ENCODE measurements around the gene CBX4.

Gene CBX4

GRCh38 chr17:79830303-79830702 lies 8.9 kb downstream of the CBX4 start:
- in situ Hi-C loops (cut with HindIII; ENCODE audit: low sequenced_read_pairs), result no loop called here
- H3K4me3 ChIP-seq (ENCODE audit: low read depth, low read length), result no peak overlapping the region
- TF ChIP-seq, protein P1, sequence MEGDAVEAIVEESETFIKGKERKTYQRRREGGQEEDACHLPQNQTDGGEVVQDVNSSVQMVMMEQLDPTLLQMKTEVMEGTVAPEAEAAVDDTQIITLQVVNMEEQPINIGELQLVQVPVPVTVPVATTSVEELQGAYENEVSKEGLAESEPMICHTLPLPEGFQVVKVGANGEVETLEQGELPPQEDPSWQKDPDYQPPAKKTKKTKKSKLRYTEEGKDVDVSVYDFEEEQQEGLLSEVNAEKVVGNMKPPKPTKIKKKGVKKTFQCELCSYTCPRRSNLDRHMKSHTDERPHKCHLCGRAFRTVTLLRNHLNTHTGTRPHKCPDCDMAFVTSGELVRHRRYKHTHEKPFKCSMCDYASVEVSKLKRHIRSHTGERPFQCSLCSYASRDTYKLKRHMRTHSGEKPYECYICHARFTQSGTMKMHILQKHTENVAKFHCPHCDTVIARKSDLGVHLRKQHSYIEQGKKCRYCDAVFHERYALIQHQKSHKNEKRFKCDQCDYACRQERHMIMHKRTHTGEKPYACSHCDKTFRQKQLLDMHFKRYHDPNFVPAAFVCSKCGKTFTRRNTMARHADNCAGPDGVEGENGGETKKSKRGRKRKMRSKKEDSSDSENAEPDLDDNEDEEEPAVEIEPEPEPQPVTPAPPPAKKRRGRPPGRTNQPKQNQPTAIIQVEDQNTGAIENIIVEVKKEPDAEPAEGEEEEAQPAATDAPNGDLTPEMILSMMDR (IDR thresholded peaks at IDR 0.05; ENCODE audit: low read depth, low read length, missing control alignments), result no peak
- DNase-seq (ENCODE audit: low read depth), result no peak

GRCh38 chr17:79829457-79829856 lies 9.8 kb downstream of the CBX4 start:
- in situ Hi-C loops (cut with HindIII; ENCODE audit: low sequenced_read_pairs), result no loop called here
- no peak for DNase-seq (ENCODE audit: low read depth)
- H3K4me3 ChIP-seq (ENCODE audit: low read depth, low read length), result no peak overlapping the region
- TF ChIP-seq, protein P1 (IDR thresholded peaks at IDR 0.05; ENCODE audit: low read depth, low read length, missing control alignments), result no peak

- H3K4me3 ChIP-seq (ENCODE audit: low read depth, low read length), result no peak overlapping the region
- in situ Hi-C loops (cut with HindIII; ENCODE audit: low sequenced_read_pairs), result no loop called here
- TF ChIP-seq, protein P1 (IDR thresholded peaks at IDR 0.05; ENCODE audit: low read depth, low read length, missing control alignments), result no peak
- no peak for DNase-seq (ENCODE audit: low read depth)
Measured at GRCh38 chr17:79829004-79829403, 10.2 kb downstream of the CBX4 start.

- TF ChIP-seq, protein P1 (IDR thresholded peaks at IDR 0.05; ENCODE audit: low read depth, low read length, missing control alignments), result no peak
- no peak for DNase-seq (ENCODE audit: low read depth)
- in situ Hi-C loops (cut with HindIII; ENCODE audit: low sequenced_read_pairs), result no loop called here
- no peak overlapping the region for H3K4me3 ChIP-seq (ENCODE audit: low read depth, low read length)
Measured at GRCh38 chr17:79826841-79827578, 12.2 kb downstream of the CBX4 start.

- DNase-seq (ENCODE audit: low read depth), result no peak
- in situ Hi-C loops (cut with HindIII; ENCODE audit: low sequenced_read_pairs), result no loop called here
- TF ChIP-seq, protein P1 (IDR thresholded peaks at IDR 0.05; ENCODE audit: low read depth, low read length, missing control alignments), result no peak
- no peak overlapping the region for H3K4me3 ChIP-seq (ENCODE audit: low read depth, low read length)
Measured at GRCh38 chr17:79826204-79826680, 13.0 kb downstream of the CBX4 start.

DNA sequence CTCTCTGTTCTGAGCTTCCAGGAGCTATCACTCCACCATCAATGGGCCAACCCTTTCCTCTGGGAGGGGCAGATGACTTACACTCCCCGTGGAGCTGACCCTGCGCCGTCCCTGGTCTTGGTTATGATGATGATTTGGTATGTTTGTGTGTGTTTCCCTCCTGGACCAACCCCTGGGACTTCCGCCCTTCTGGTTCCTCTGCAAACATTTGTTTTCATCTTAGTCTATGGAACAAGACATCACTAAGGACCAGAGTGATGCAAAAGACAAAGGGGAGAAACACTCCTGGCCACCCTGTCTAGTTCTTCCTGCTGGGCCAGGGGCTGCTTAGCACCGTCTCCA lies 13.7 kb downstream of the CBX4 start:
- TF ChIP-seq, protein P1 (IDR thresholded peaks at IDR 0.05; ENCODE audit: low read depth, low read length, missing control alignments), result no peak
- in situ Hi-C loops (cut with HindIII; ENCODE audit: low sequenced_read_pairs), result no loop called here
- DNase-seq (ENCODE audit: low read depth), result no peak
- no peak overlapping the region for H3K4me3 ChIP-seq (ENCODE audit: low read depth, low read length)
